Ectodermal cell (in vitro differentiated cells): Measurements from ENCODE around the gene PRIMPOL.

ENCODE experiments used
- H3K27ac ChIP-seq: 2 replicates; pipeline ENCODE4 v1.7.0; 2013; ENCODE audit warnings: mild to moderate bottlenecking, low read depth, low read length; ENCODE audit not compliant: insufficient read depth, poor library complexity, severe bottlenecking
- H3K27me3 ChIP-seq: 2 replicates; pipeline ENCODE4 v1.7.0; 2013; ENCODE audit warnings: mild to moderate bottlenecking, low read length; ENCODE audit not compliant: insufficient read depth, control insufficient read depth, poor library complexity, severe bottlenecking
- H3K36me3 ChIP-seq: one replicate; pipeline ENCODE4 v1.7.0; 2013; ENCODE audit warnings: low read length; ENCODE audit not compliant: control insufficient read depth, insufficient read depth
- H3K4me1 ChIP-seq: one replicate; pipeline ENCODE4 v1.7.0; 2013; ENCODE audit warnings: low read length; ENCODE audit not compliant: control insufficient read depth, insufficient read depth
- H3K4me3 ChIP-seq: 2 replicates; pipeline ENCODE4 v1.7.0; 2013; ENCODE audit warnings: low read depth, low read length, control low read depth; ENCODE audit not compliant: insufficient read depth
- H3K9me3 ChIP-seq: 2 replicates; pipeline ENCODE4 v1.7.0; 2013; ENCODE audit warnings: mild to moderate bottlenecking, low read length, moderate library complexity; ENCODE audit not compliant: control insufficient read depth
- WGBS, 2 experiments: methylation state at CpG; one replicate each; pipeline ENCODE4 v1.1.7; 2013; ENCODE audit warnings: missing lambda C conversion rate in 2 of 2; 5-methylcytosine and 5-hydroxymethylcytosine counted together

The PRIMPOL gene

DNA sequence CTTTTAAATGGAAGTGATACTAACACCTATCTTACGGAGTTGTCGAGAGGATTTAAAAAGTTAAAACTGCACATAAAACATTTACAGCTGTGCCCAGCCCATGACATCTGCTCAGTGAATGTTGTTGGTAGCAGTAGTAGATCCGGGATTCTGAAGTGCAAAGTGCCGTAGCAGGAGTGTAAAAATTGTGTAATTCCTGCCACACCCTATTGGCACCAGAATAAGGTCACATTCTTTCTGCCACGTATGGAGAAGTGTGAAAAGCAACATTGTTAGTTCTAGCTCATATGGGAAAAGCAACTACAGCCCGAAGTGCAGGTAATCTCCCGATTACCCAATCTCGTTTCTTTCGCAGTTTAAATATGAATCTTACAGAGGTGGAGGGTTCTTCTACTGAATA is 31.2 kb downstream of the PRIMPOL start:
- no peaks in the 10 kb centered on the region for H3K4me1 ChIP-seq
- no peak overlapping the region for H3K4me3 ChIP-seq
- no peaks in the 10 kb centered on the region for H3K36me3 ChIP-seq
- no peaks in the 10 kb centered on the region for H3K27me3 ChIP-seq
- H3K9me3 ChIP-seq: no peaks in the 10 kb centered on the region
- H3K27ac ChIP-seq: no peak overlapping the region
- whole genome bisulfite sequencing, 2 experiments: 94 to 96% methylated on average over 9 of the region's 9 CpGs

DNA sequence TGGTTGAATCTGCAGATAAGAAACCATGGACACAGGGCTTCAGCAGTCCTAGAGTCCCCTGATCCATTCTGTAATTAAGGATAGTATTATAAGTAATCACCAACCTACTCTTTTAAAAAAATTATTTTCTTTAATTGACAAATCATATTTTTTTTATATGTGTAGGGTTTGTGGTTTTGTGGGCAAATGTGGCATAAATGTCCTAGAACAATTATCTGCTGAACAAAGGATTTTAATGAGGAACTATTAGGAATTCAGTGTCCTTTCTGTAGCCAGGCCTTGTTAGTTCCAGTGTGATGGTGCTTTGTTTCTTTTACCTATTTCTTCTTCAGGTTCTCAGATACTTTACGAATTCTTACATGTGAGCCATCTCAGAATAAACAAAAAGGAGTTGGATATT is 32.4 kb downstream of the PRIMPOL start:
- 90 to 100% methylated on average over 1 of the region's 1 CpG for WGBS, 2 experiments
- no peaks in the 10 kb centered on the region for H3K27me3 ChIP-seq

DNA sequence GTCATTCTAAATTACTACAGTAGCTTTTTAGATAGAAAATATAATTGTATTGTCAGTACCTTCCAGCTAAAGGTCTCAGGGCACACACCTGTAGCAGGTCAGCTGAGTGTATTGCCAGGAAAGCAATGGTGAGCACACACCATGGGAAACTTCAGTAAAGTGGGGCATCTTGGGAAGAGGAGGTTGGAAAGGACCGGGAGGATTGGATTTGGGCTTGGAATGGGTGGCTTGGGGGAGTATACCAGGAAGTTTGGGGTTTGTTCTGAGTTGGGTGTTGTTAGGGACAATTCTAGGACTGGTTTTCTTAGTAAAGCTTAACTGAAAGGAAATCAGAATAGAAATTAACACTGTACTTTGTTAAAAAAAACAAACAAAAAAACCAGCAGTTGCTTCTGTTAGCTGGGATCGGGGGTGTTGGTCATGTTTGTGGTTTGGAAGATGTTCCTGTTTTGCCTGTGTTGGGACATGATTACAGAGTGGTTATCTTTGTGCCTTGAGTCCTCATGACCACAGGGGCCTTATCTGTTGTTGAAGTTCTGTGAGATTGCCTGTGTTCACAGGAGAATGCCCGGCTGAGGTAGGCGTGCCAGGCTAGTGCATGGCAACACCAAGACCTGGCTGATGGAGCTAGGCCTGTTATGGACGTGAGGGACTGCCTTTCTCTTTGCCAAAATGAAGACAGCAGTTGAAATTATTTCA is 35.1 kb downstream of the PRIMPOL start:
- Histone ChIP-seq H3K27ac (no peak overlapping the region), H3K4me1 (no peaks in the 10 kb centered on the region), H3K27me3 (no peaks in the 10 kb centered on the region), H3K4me3 (no peak overlapping the region), H3K9me3 (no peaks in the 10 kb centered on the region), H3K36me3 (no peaks in the 10 kb centered on the region)
- WGBS, 2 experiments: 92 to 93% methylated on average over 5 of the region's 5 CpGs

More for the DNA sequence above, 32.4 kb downstream of the PRIMPOL start:
- no peak overlapping the region for H3K27ac ChIP-seq
- no peaks in the 10 kb centered on the region for H3K36me3 ChIP-seq
- no peak overlapping the region for H3K4me3 ChIP-seq
- H3K9me3 ChIP-seq: no peaks in the 10 kb centered on the region
- H3K4me1 ChIP-seq: no peaks in the 10 kb centered on the region

DNA sequence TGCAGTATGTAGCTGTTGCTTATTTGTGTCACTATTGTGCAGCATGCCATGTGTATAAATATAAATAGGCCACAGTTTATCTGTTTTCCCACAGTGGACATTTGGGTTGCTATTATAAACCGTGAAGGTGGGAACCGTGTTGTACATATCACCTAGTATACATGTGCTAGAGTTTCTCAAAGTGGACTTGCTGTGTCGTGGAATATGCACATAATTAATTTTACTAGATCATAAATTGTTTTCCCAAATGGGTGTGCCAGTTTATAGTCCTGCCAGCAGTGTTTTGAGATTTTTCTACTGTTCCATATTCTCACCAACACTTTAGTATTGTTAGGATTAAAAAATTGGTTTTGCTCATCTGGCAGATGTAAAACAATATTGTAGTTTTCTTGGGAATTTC is 38.5 kb downstream of the PRIMPOL start:
- Histone ChIP-seq H3K9me3 (no peaks in the 10 kb centered on the region), H3K4me3 (no peak overlapping the region), H3K27ac (no peak overlapping the region), H3K36me3 (no peaks in the 10 kb centered on the region), H3K4me1 (no peaks in the 10 kb centered on the region), H3K27me3 (no peaks in the 10 kb centered on the region)
- 50 to 61% methylated on average over 2 to 3 of the region's 3 CpGs for WGBS, 2 experiments

DNA sequence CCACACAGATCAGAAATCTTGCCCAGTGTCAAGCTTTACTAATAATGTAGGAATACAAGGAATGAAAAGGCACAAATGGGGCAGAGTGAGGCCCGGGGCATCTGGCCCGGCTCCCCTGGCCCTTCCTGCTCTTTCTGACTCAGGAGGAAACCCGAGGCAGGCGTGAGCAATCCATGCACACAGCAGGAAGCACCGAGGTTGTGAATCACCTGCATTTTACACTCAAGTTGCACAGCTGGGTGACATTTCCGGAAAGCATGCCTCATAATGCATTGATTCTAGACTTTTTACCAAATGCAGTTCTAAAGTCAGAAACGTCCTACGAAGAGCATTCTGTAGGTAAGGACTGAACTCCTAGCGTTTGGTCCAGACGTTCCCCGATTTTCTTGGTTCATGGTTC is 38.9 kb downstream of the PRIMPOL start:
- Histone ChIP-seq H3K27ac (no peak overlapping the region), H3K9me3 (no peaks in the 10 kb centered on the region), H3K27me3 (no peaks in the 10 kb centered on the region), H3K36me3 (peaks cover under 1% of the 10 kb centered on the region), H3K4me1 (no peaks in the 10 kb centered on the region), H3K4me3 (no peak overlapping the region)
- 43 to 54% methylated on average over 11 of the region's 11 CpGs for WGBS, 2 experiments

DNA sequence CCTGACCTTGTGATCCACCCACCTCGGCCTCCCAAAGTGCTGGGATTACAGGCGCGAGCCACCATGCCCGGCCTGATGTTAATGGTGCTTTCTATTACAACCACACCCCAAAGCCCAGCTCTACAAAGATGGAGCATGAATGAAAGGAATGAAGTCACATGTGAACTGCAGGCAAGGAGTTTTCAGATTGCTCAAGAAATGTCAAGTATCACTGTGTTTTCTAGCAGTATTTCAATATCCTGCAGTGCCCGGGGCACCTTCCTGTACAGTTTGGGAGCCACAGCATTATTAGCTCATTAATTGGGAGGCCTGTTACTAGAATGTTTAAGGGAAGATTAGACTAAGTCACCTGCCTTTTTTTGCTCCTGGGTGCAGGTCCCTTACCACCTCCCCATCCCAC is 40.1 kb downstream of the PRIMPOL start:
- H3K27ac ChIP-seq: no peak overlapping the region
- no peaks in the 10 kb centered on the region for H3K9me3 ChIP-seq
- no peak overlapping the region for H3K4me3 ChIP-seq
- WGBS, 2 experiments: 56 to 57% methylated on average over 5 of the region's 5 CpGs
- no peaks in the 10 kb centered on the region for H3K4me1 ChIP-seq
- H3K36me3 ChIP-seq: peaks cover 9% of the 10 kb centered on the region
- no peaks in the 10 kb centered on the region for H3K27me3 ChIP-seq

DNA sequence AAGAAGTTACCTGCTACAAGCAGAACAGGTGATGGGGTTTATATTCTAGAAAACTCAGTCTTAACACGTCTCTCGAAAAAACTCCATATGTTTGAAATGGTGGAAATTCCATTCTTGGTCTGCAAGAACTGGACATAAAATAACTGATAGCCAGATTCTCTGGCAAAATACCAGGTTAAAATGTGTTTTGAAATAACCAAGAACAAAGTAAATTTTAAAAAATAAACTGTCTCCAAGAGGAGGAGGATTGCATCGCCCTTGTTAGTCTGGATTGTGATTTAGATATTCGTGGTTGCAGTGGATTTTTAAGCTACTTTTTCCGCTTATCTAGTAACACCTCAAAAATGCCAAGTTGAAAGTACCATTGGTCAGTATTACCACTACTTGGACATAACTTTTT is 43.5 kb downstream of the PRIMPOL start:
- WGBS, 2 experiments: 92 to 94% methylated on average over 5 of the region's 5 CpGs
- H3K27me3 ChIP-seq: no peaks in the 10 kb centered on the region
- H3K36me3 ChIP-seq: peaks cover 18% of the 10 kb centered on the region
- H3K4me1 ChIP-seq: no peaks in the 10 kb centered on the region
- H3K27ac ChIP-seq: no peak overlapping the region
- no peak overlapping the region for H3K4me3 ChIP-seq
- H3K9me3 ChIP-seq: no peaks in the 10 kb centered on the region

DNA sequence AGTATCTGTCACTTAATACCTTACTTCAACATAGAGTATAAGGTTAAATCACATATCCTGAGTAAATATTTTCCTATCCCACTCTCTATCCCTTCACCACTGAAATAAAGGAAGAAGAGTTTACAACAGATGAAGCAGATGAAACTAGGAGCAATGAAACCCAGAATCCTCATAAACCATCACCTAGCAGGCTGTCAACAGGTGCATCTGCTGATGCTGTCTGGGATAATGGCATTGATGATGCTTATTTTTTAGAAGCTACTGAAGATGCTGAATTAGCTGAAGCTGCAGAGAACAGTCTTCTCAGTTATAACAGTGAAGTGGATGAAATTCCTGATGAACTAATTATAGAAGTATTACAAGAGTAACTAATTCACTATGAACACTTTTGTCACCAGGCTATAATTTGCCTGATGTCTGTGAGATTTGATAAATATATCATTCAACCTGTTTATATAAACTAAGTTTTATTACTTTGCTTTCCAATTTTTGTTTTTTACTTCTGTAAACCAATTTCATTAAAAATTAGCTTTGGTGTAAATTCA is 44.9 kb downstream of the PRIMPOL start:
- Histone ChIP-seq H3K4me1 (no peaks in the 10 kb centered on the region), H3K27ac (no peak overlapping the region), H3K27me3 (no peaks in the 10 kb centered on the region), H3K4me3 (no peak overlapping the region), H3K36me3 (peaks cover 18% of the 10 kb centered on the region), H3K9me3 (no peaks in the 10 kb centered on the region)

DNA sequence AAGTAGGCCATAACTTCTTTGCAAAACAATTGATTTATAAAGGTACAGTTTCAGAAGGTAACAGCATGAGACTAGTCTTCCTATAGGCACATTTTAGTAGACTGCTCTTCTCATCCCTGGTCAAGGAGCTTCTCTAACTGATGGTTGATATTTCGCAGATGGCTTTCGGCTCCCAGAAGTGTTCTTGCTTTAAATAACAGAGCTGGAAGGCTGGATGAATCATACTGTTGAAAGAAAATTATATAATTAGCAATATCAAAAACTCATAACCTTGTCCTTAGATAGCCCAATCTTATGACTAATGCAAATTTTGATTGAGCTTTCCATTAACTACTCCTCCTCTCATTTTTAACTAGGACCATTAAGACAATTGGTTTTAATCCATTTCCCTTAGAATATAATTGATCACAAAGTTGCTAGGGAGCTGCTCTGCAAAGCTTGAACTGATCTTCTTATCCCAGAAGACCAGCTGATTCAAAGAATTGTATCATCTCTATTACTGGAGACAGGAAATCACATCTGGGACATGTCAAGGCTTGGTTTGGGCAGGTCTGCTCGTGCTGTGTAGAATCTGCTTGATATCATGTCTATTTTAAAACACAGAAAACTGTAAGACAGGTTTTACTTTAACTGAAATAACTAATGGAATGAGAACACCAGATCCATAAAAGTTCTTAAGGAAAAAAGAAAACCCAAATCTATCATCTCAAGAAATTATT is 45.8 kb downstream of the PRIMPOL start:
- Histone ChIP-seq H3K9me3 (no peaks in the 10 kb centered on the region), H3K4me1 (no peaks in the 10 kb centered on the region), H3K36me3 (peaks cover 22% of the 10 kb centered on the region), H3K27me3 (no peaks in the 10 kb centered on the region), H3K27ac (no peak overlapping the region), H3K4me3 (no peak overlapping the region)
- 88 to 100% methylated on average over 2 to 3 of the region's 3 CpGs for WGBS, 2 experiments

DNA sequence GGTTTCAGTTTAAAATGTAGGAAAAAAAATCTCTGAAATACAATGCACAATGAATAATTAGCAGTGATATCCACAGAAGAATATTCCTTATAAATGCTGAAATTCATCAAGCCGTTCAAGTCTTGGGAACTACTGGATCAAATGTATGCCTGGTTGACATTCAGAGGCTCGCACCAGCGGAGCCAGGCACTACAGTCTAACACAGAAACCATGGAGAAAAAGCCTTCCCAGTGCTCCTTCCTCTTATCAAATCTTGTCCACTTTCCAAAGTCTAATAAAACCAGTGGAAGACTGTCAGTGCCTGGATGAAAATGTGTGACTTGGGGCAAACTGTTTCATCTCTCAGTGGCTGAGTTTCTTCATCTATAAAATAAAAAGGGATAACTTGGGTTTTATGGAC is 48.4 kb downstream of the PRIMPOL start:
- H3K27me3 ChIP-seq: no peaks in the 10 kb centered on the region

More for the DNA sequence above, 48.4 kb downstream of the PRIMPOL start:
- Histone ChIP-seq H3K27ac (no peak overlapping the region), H3K36me3 (peaks cover 29% of the 10 kb centered on the region), H3K4me1 (no peaks in the 10 kb centered on the region), H3K9me3 (no peaks in the 10 kb centered on the region), H3K4me3 (no peak overlapping the region)
- 97 to 99% methylated on average over 3 of the region's 3 CpGs for WGBS, 2 experiments
